Activated CD8-positive, alpha-beta memory T cell treated with anti-CD3 and anti-CD28 coated beads for 36 hours (primary cell): ENCODE results near the gene SIRT7. TPM values are rescaled to one million over a fixed set of nuclear protein-coding genes. Genes with fewer than 3 reads are reported as not detected.
"Not testable (repeated sequence)": the region's sequence is repeated elsewhere in the genome, so short reads cannot be mapped to it uniquely, and the experiment has no call there.

Experiments
- CTCF ChIA-PET: fragments of 350-600 bp; sonication (Branson Sonifier 250); formaldehyde crosslinking; loops from one replicate; lab custom pipeline; 2021; ENCODE audit warnings: antibody characterized with exemption; lab: Charles Lee
- POLR2A ChIA-PET: fragments of 350-600 bp; sonication (Branson Sonifier 250); formaldehyde crosslinking; loops from one replicate; lab custom pipeline; 2021; ENCODE audit warnings: antibody characterized with exemption; lab: Charles Lee
- total RNA-seq, 2 experiments: library from RNA; stranded (reverse); gene quantifications; one replicate each; pipeline ENCODE4 v1.2.3, GENCODE V29; 2021

The SIRT7 gene
- total RNA-seq, 2 experiments from 2014 or later, result 37.1 to 39.7 TPM

- ChIA-PET POLR2A (no interaction called here), CTCF (interaction anchor here (1.0 kb wide), 1 partner anchor 63 kb away, joined by 3 read pairs; no protein-coding TSS in a partner anchor)
Measured at GRCh38 chr17:81956607-81957589, 38.9 kb upstream of the SIRT7 start.

- ChIA-PET CTCF (interaction anchor here (1.1 to 1.2 kb wide), 2 partner anchors 65 to 110 kb away, joined by 3 read pairs; no protein-coding TSS in a partner anchor), POLR2A (no interaction called here)
Measured at GRCh38 chr17:81955756-81956544, 38.0 kb upstream of the SIRT7 start.

GRCh38 chr17:81955058-81955681 is 37.2 kb upstream of the SIRT7 start:
- CTCF ChIA-PET, result interaction anchor here (1.1 to 1.2 kb wide), 2 partner anchors 65 to 111 kb away, joined by 3 read pairs; no protein-coding TSS in a partner anchor
- POLR2A ChIA-PET, result no interaction called here

- ChIA-PET CTCF (interaction anchor here (0.7 to 1.2 kb wide), 4 partner anchors 16 to 66 kb away, joined by 3 to 4 read pairs (median 4); no protein-coding TSS in a partner anchor), POLR2A (no interaction called here)
Measured at GRCh38 chr17:81954131-81955057, 36.4 kb upstream of the SIRT7 start.

GRCh38 chr17:81953443-81953842 is 35.5 kb upstream of the SIRT7 start:
- POLR2A ChIA-PET, result not testable (repeated sequence)
- CTCF ChIA-PET, result interaction anchor here (0.7 to 1.2 kb wide), 2 partner anchors 32 to 66 kb away, joined by 4 read pairs; no protein-coding TSS in a partner anchor

- POLR2A ChIA-PET, result no interaction called here
- CTCF ChIA-PET, result interaction anchor here (1.2 kb wide), 1 partner anchor 67 kb away, joined by 4 read pairs; no protein-coding TSS in a partner anchor
Measured at GRCh38 chr17:81952792-81953228, 34.8 kb upstream of the SIRT7 start.

- CTCF ChIA-PET, result interaction anchor here (1.8 kb wide), 1 partner anchor 7 kb away, joined by 5 read pairs; no protein-coding TSS in a partner anchor
- POLR2A ChIA-PET, result no interaction called here
Measured at GRCh38 chr17:81951785-81952684, 34.1 kb upstream of the SIRT7 start.

- ChIA-PET CTCF (interaction anchor here (1.8 kb wide), 1 partner anchor 9 kb away, joined by 5 read pairs; no protein-coding TSS in a partner anchor), POLR2A (interaction anchor here (0.7 kb wide), 1 partner anchor 237 kb away, joined by 3 read pairs; no protein-coding TSS in a partner anchor)
Measured at GRCh38 chr17:81950501-81950900, 32.5 kb upstream of the SIRT7 start.

- ChIA-PET POLR2A (interaction anchor here (0.6 kb wide), 1 partner anchor 123 kb away, joined by 8 read pairs; no protein-coding TSS in a partner anchor), CTCF (interaction anchor here (1.5 kb wide), 1 partner anchor 11 kb away, joined by 10 read pairs; no protein-coding TSS in a partner anchor)
Measured at GRCh38 chr17:81948635-81949378, 30.8 kb upstream of the SIRT7 start.

- ChIA-PET POLR2A (no interaction called here), CTCF (interaction anchor here (1.5 kb wide), 1 partner anchor 12 kb away, joined by 10 read pairs; no protein-coding TSS in a partner anchor)
Measured at GRCh38 chr17:81947189-81947588, 29.2 kb upstream of the SIRT7 start, which contains the start of gene MYADML2. Gene MYADML2, minus strand, starts transcription at chr17:81947233. Its CDS starts 5,492 bp downstream, at chr17:81941741.

GRCh38 chr17:81944858-81945257 is 26.9 kb upstream of the SIRT7 start:
- CTCF ChIA-PET, result interaction anchor here (1.0 kb wide), 1 partner anchor 15 kb away, joined by 3 read pairs; no protein-coding TSS in a partner anchor
- POLR2A ChIA-PET, result interaction anchor here (0.7 kb wide), 2 partner anchors 8 to 545 kb away, joined by 3 to 5 read pairs; no protein-coding TSS in a partner anchor

GRCh38 chr17:81942167-81942553 is 24.2 kb upstream of the SIRT7 start:
- ChIA-PET POLR2A (no interaction called here), CTCF (interaction anchor here (2.1 kb wide), 1 partner anchor 17 kb away, joined by 6 read pairs; no protein-coding TSS in a partner anchor)

- POLR2A ChIA-PET, result no interaction called here
- CTCF ChIA-PET, result interaction anchor here (2.1 kb wide), 1 partner anchor 18 kb away, joined by 6 read pairs; no protein-coding TSS in a partner anchor
Measured at GRCh38 chr17:81941484-81942166, 23.6 kb upstream of the SIRT7 start.

- POLR2A ChIA-PET, result no interaction called here
- CTCF ChIA-PET, result interaction anchor here (0.6 to 2.0 kb wide), 2 partner anchors 19 to 24 kb away, joined by 3 to 7 read pairs; no protein-coding TSS in a partner anchor
Measured at GRCh38 chr17:81940538-81941483, 22.8 kb upstream of the SIRT7 start.
